ENCODE measurements around the gene CNTD1. TPM values are rescaled to one million over a fixed set of nuclear protein-coding genes. Genes with fewer than 3 reads are reported as not detected.

Gene CNTD1
- total and polyA plus RNA-seq, 2 donors (not counting 1 experiment from before 2014, with no cell fraction given) = 0.14 to 0.66 TPM

- peak overlapping the region; percentile 97 to 99 (median 98) for H3K4me3 ChIP-seq (replicated peaks in 1 of 4; ENCODE audit: control extremely low read depth in 1 of 4, insufficient read depth in 1 of 4, low read depth in 3 of 4, low read length in 4 of 4)
- DNase-seq (ENCODE audit: low read depth in 2 of 2) = no peak
- H3K4me2 ChIP-seq (ENCODE audit: extremely low read depth, insufficient read depth, low read length) = peak overlapping the region; percentile 79
- H3K4me1 ChIP-seq (ENCODE audit: control insufficient read depth, extremely low read depth, insufficient read depth, low read length) = no peaks in the 10 kb centered on the region
- peak overlapping the region; percentile 70 for H2AFZ ChIP-seq (ENCODE audit: low read length)
- H3K9me3 ChIP-seq (ENCODE audit: control insufficient read depth, insufficient read depth, low read depth, low read length) = no peaks in the 10 kb centered on the region
- TF ChIP-seq EZH2 (IDR thresholded peaks at IDR 0.05; ENCODE audit: low read length, missing control alignments) = no peak
- TF ChIP-seq CTCF (conservative IDR thresholded peaks at IDR 0.05 in 1 of 2, IDR thresholded peaks at IDR 0.05 in 1 of 2; ENCODE audit: low read depth in 1 of 2, low read length in 2 of 2) = no peak
- H3K79me2 ChIP-seq (ENCODE audit: control insufficient read depth, insufficient read depth, low read length) = peaks cover 20% of the 10 kb centered on the region
- H4K20me1 ChIP-seq (ENCODE audit: control insufficient read depth, extremely low read depth, insufficient read depth, low read length) = no peaks in the 10 kb centered on the region
- no peaks in the 10 kb centered on the region for H3K27me3 ChIP-seq (ENCODE audit: control insufficient read depth, insufficient read depth, low read length)
- peaks cover 3% of the 10 kb centered on the region for H3K36me3 ChIP-seq (ENCODE audit: control insufficient read depth, insufficient read depth, low read length)
- peak overlapping the region; percentile 93 for H3K27ac ChIP-seq (ENCODE audit: insufficient read depth, low read length)
- H3K9ac ChIP-seq (ENCODE audit: insufficient read depth, low read length) = peak overlapping the region; percentile 96
These were observed 33.7 kb downstream of the CNTD1 start for GRCh38 chr17:42832213-42832933.

GRCh38 chr17:42832934-42833766 is 34.5 kb downstream of the CNTD1 start, which contains the start of gene PSME3:
Gene PSME3, plus strand, starts transcription at chr17:42833397. Its CDS starts 235 bp downstream, at chr17:42833632.
- Histone ChIP-seq H3K4me3 (replicated peaks in 1 of 4; ENCODE audit: control extremely low read depth in 1 of 4, insufficient read depth in 1 of 4, low read depth in 3 of 4, low read length in 4 of 4) (peak within 1 kb of the TSS; percentile 97 to 99 (median 98)), H3K9ac (ENCODE audit: insufficient read depth, low read length) (peak within 1 kb of the TSS; percentile 96), H3K27ac (ENCODE audit: insufficient read depth, low read length) (peak within 1 kb of the TSS; percentile 93), H2AFZ (ENCODE audit: low read length) (peak within 1 kb of the TSS; percentile 70), H3K27me3 (ENCODE audit: control insufficient read depth, insufficient read depth, low read length) (no peaks in the 10 kb centered on the region), H3K36me3 (ENCODE audit: control insufficient read depth, insufficient read depth, low read length) (peaks cover 6% of the 10 kb centered on the region), H3K79me2 (ENCODE audit: control insufficient read depth, insufficient read depth, low read length) (peaks cover 20% of the 10 kb centered on the region), H3K9me3 (ENCODE audit: control insufficient read depth, insufficient read depth, low read depth, low read length) (no peaks in the 10 kb centered on the region), H3K4me2 (ENCODE audit: extremely low read depth, insufficient read depth, low read length) (peak within 1 kb of the TSS; percentile 96), H3K4me1 (ENCODE audit: control insufficient read depth, extremely low read depth, insufficient read depth, low read length) (no peaks in the 10 kb centered on the region), H4K20me1 (ENCODE audit: control insufficient read depth, extremely low read depth, insufficient read depth, low read length) (no peaks in the 10 kb centered on the region)
- peak; percentile 86 to 87 for DNase-seq (ENCODE audit: low read depth in 2 of 2)
- TF ChIP-seq EZH2 (IDR thresholded peaks at IDR 0.05; ENCODE audit: low read length, missing control alignments) (no peak), CTCF (conservative IDR thresholded peaks at IDR 0.05 in 1 of 2, IDR thresholded peaks at IDR 0.05 in 1 of 2; ENCODE audit: low read depth in 1 of 2, low read length in 2 of 2) (no peak)

GRCh38 chr17:42833767-42834422 is 35.2 kb downstream of the CNTD1 start:
- H4K20me1 ChIP-seq (ENCODE audit: control insufficient read depth, extremely low read depth, insufficient read depth, low read length) = no peaks in the 10 kb centered on the region
- H3K27ac ChIP-seq (ENCODE audit: insufficient read depth, low read length) = peak overlapping the region; percentile 93
- no peaks in the 10 kb centered on the region for H3K9me3 ChIP-seq (ENCODE audit: control insufficient read depth, insufficient read depth, low read depth, low read length)
- H3K27me3 ChIP-seq (ENCODE audit: control insufficient read depth, insufficient read depth, low read length) = no peaks in the 10 kb centered on the region
- H3K9ac ChIP-seq (ENCODE audit: insufficient read depth, low read length) = peak overlapping the region; percentile 96
- H3K4me1 ChIP-seq (ENCODE audit: control insufficient read depth, extremely low read depth, insufficient read depth, low read length) = no peaks in the 10 kb centered on the region
- peak overlapping the region; percentile 97 to 99 (median 98) for H3K4me3 ChIP-seq (replicated peaks in 1 of 4; ENCODE audit: control extremely low read depth in 1 of 4, insufficient read depth in 1 of 4, low read depth in 3 of 4, low read length in 4 of 4)
- no peak for DNase-seq (ENCODE audit: low read depth in 2 of 2)
- H3K36me3 ChIP-seq (ENCODE audit: control insufficient read depth, insufficient read depth, low read length) = peaks cover 7% of the 10 kb centered on the region
- peaks cover 20% of the 10 kb centered on the region for H3K79me2 ChIP-seq (ENCODE audit: control insufficient read depth, insufficient read depth, low read length)
- peak overlapping the region; percentile 70 for H2AFZ ChIP-seq (ENCODE audit: low read length)
- H3K4me2 ChIP-seq (ENCODE audit: extremely low read depth, insufficient read depth, low read length) = peak overlapping the region; percentile 96
- TF ChIP-seq CTCF (conservative IDR thresholded peaks at IDR 0.05 in 1 of 2, IDR thresholded peaks at IDR 0.05 in 1 of 2; ENCODE audit: low read depth in 1 of 2, low read length in 2 of 2) (no peak), EZH2 (IDR thresholded peaks at IDR 0.05; ENCODE audit: low read length, missing control alignments) (no peak)

Data from fibroblast of lung (primary cell).